ENCODE measurements around the gene CYB561. TPM values are rescaled to one million over a fixed set of nuclear protein-coding genes. Genes with fewer than 3 reads are reported as not detected.

CYB561 gene
- total and polyA plus RNA-seq, 2 experiments from 2014 or later = 13.7 to 30.9 TPM

Small RNAs within 50 kb of the gene (small RNA-seq; reads per million reads assigned to genes)
- not detected for gene AC005828.6 (ENCODE audit: low replicate concordance)

Other genes with a start within 250 kb of the CYB561 start
- gene ACE, start 30.8 kb upstream of the CYB561 start, total RNA-seq (2014; rRNA removed; shearing (Covaris generic)) = 5.4 and 9.1 TPM in 2 replicates
- gene ACE, start 30.8 kb upstream of the CYB561 start, polyA plus RNA-seq (2016; fragmentation: Nextera tagmentation; extraction: Ambion mirVana) = 0.82 and 1.0 TPM in 2 replicates
- gene KCNH6, start 77.1 kb upstream of the CYB561 start, total RNA-seq (2014; rRNA removed; shearing (Covaris generic)) = 2.8 and 3.0 TPM in 2 replicates
- gene KCNH6, start 77.1 kb upstream of the CYB561 start, polyA plus RNA-seq (2016; fragmentation: Nextera tagmentation; extraction: Ambion mirVana) = 1.1 and 1.3 TPM in 2 replicates
- gene DCAF7, start 104.2 kb upstream of the CYB561 start, total RNA-seq (2014; rRNA removed; shearing (Covaris generic)) = 51.0 and 60.1 TPM in 2 replicates
- gene DCAF7, start 104.2 kb upstream of the CYB561 start, polyA plus RNA-seq (2016; fragmentation: Nextera tagmentation; extraction: Ambion mirVana) = 31.3 and 33.2 TPM in 2 replicates
- gene TACO1, start 154.6 kb upstream of the CYB561 start, total RNA-seq (2014; rRNA removed; shearing (Covaris generic)) = 10.6 and 15.4 TPM in 2 replicates
- gene TACO1, start 154.6 kb upstream of the CYB561 start, polyA plus RNA-seq (2016; fragmentation: Nextera tagmentation; extraction: Ambion mirVana) = 19.9 and 21.9 TPM in 2 replicates
- gene MAP3K3, start 176.1 kb upstream of the CYB561 start, total RNA-seq (2014; rRNA removed; shearing (Covaris generic)) = 22.2 and 24.6 TPM in 2 replicates
- gene MAP3K3, start 176.1 kb upstream of the CYB561 start, polyA plus RNA-seq (2016; fragmentation: Nextera tagmentation; extraction: Ambion mirVana) = 6.1 and 7.3 TPM in 2 replicates

Data from GM23338 (cell line).